Tibial nerve (tissue), 3 donors: Measurements from ENCODE around the gene MMP28.

Experiments used
- EP300 ChIP-seq, 2 donors: sonication (generic); formaldehyde crosslinking; IDR thresholded peaks; one replicate each; pipeline ENCODE4 v1.6.1; 2017; ENCODE audit warnings: antibody characterized with exemption in 2 of 2, mild to moderate bottlenecking in 1 of 2
- POLR2A ChIP-seq, 2 donors: fragments of 450-650 bp; IDR thresholded peaks; one replicate each; pipeline ENCODE4 v1.6.1; 2017; ENCODE audit warnings: antibody characterized with exemption in 2 of 2, mild to moderate bottlenecking in 2 of 2, moderate library complexity in 2 of 2

- TF ChIP-seq POLR2A (IDR thresholded peaks at IDR 0.05): no peak
- no peak for TF ChIP-seq EP300 (IDR thresholded peaks at IDR 0.05)
Measured at GRCh38 chr17:35791681-35792350, 3.6 kb downstream of the MMP28 start.
